SK-N-SH (cell line): ENCODE data around the gene SRD5A1.

Source experiments
- CHD2 ChIP-seq: fragments of 150-350 bp; IDR thresholded peaks from 2 replicates; pipeline ENCODE4 v1.6.1; 2018; ENCODE audit warnings: low read length; ENCODE audit not compliant: partially characterized antibody
- CTCF ChIP-seq: fragments of 200-600 bp; sonication (generic); IDR thresholded peaks from 2 replicates; pipeline ENCODE4 v1.6.1; 2017; ENCODE audit warnings: antibody characterized with exemption, mild to moderate bottlenecking, moderate library complexity
- EP300 ChIP-seq, 2 experiments: IDR thresholded peaks; 2 replicates each; pipeline versions ENCODE4 v1.4.0 to v1.6.1; 2012; ENCODE audit warnings: borderline replicate concordance in 1 of 2, low read depth in 1 of 2, low read length in 1 of 2
- EZH2phosphoT487 ChIP-seq: fragments of 200-600 bp; sonication (generic); IDR thresholded peaks from 2 replicates; pipeline ENCODE4 v1.6.1; 2017; ENCODE audit warnings: low read depth, mixed run types, mild to moderate bottlenecking, antibody characterized with exemption, moderate library complexity, borderline replicate concordance
- FOSL2 ChIP-seq: IDR thresholded peaks from 2 replicates; pipeline ENCODE4 v1.4.0; 2012; ENCODE audit warnings: low read depth, mild to moderate bottlenecking, moderate library complexity, borderline replicate concordance
- FOXM1 ChIP-seq: IDR thresholded peaks from 2 replicates; pipeline ENCODE4 v1.4.0; 2012; ENCODE audit warnings: low read depth, mild to moderate bottlenecking
- GABPA ChIP-seq: IDR thresholded peaks from 2 replicates; pipeline ENCODE4 v1.4.0; 2012; ENCODE audit warnings: low read depth, mild to moderate bottlenecking
- MEF2A ChIP-seq: IDR thresholded peaks from 2 replicates; pipeline ENCODE4 v1.4.0; 2012; ENCODE audit warnings: low read depth, borderline replicate concordance
- NRF1 ChIP-seq: IDR thresholded peaks from 2 replicates; pipeline ENCODE4 v1.6.1; 2012; ENCODE audit warnings: low read depth, mild to moderate bottlenecking, low read length
- POLR2AphosphoS5 ChIP-seq: IDR thresholded peaks from 2 replicates; pipeline ENCODE4 v1.6.1; 2012; ENCODE audit warnings: low read depth, low read length
- RAD21 ChIP-seq: IDR thresholded peaks from 2 replicates; pipeline ENCODE4 v1.6.1; 2012; ENCODE audit warnings: mild to moderate bottlenecking, low read length
- SMC3 ChIP-seq: IDR thresholded peaks from 2 replicates; pipeline ENCODE4 v1.6.1; 2012; ENCODE audit warnings: low read depth, low read length, improper control_type of control experiment
- TCF12 ChIP-seq: IDR thresholded peaks from 2 replicates; pipeline ENCODE4 v1.4.0; 2012
- TEAD4 ChIP-seq: IDR thresholded peaks from 2 replicates; pipeline ENCODE4 v1.4.0; 2012; ENCODE audit warnings: mild to moderate bottlenecking, borderline replicate concordance; ENCODE audit not compliant: insufficient read depth

- no peak for TF ChIP-seq CTCF
- TF ChIP-seq TCF12, result no peak
- no peak for TF ChIP-seq RAD21
- no peak for TF ChIP-seq EP300 (IDR thresholded peaks at IDR 0.05; ENCODE audit: borderline replicate concordance in 1 of 2, low read depth in 1 of 2, low read length in 1 of 2)
- TF ChIP-seq CHD2, result no peak
- no peak for TF ChIP-seq TEAD4
- TF ChIP-seq FOSL2, result no peak
- no peak for TF ChIP-seq EZH2phosphoT487
- no peak for TF ChIP-seq MEF2A
- TF ChIP-seq POLR2AphosphoS5, result no peak
- TF ChIP-seq FOXM1, result no peak
- TF ChIP-seq SMC3, result no peak
- no peak for TF ChIP-seq NRF1
- no peak for TF ChIP-seq GABPA
These were observed 90.6 kb downstream of the SRD5A1 start for GRCh38 chr5:6723816-6724300.
